ENCODE results near the gene SLC22A6.

SLC22A6 gene

GRCh38 chr11:63017306-63017974 is 32.7 kb upstream of the SLC22A6 start:
- TF ChIP-seq, protein P1, sequence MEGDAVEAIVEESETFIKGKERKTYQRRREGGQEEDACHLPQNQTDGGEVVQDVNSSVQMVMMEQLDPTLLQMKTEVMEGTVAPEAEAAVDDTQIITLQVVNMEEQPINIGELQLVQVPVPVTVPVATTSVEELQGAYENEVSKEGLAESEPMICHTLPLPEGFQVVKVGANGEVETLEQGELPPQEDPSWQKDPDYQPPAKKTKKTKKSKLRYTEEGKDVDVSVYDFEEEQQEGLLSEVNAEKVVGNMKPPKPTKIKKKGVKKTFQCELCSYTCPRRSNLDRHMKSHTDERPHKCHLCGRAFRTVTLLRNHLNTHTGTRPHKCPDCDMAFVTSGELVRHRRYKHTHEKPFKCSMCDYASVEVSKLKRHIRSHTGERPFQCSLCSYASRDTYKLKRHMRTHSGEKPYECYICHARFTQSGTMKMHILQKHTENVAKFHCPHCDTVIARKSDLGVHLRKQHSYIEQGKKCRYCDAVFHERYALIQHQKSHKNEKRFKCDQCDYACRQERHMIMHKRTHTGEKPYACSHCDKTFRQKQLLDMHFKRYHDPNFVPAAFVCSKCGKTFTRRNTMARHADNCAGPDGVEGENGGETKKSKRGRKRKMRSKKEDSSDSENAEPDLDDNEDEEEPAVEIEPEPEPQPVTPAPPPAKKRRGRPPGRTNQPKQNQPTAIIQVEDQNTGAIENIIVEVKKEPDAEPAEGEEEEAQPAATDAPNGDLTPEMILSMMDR (IDR thresholded peaks at IDR 0.05) = no peak

DNA sequence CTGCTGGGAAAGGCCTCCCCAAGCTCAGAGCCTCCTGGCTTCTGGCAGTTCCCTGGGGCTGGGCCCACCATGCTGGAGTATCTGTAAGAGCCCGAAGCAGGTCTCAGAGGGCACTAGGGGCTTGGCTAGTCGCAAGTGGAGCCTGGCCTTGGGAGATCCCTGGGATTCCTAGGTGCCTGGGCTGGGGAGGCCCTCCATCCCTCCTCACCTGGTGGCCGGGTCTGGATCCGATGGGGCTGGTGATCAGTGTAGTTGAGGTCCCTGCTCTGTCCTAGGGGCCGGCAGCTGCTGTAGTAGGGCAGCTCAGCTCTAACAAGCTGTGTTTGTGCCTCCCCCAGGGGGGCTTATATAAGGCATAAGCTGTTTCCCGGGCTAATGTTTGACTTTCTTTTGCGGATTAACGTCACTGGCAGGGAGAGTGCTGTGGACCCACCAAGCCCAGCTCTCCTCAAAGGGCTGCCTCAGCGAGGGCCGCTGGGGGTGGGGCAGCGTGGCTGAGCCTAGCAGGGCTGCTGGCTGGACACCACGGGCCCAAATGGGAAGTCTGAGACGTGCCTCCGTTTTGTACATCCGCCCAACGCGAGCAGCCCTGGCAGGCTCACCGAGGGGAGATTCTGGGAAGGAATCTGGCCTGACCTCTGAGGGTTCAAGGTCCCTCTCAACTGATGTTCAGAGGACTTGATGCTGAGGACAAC is 30.9 kb upstream of the SLC22A6 start, which contains the start of gene SLC22A8:
Gene SLC22A8 (minus strand): TSS at position 321 of the 695 bp plus-strand sequence. CDS start 883 bp downstream, outside the sequence.
- TF ChIP-seq, protein P1 (IDR thresholded peaks at IDR 0.05) = no peak

- TF ChIP-seq, protein P1 (IDR thresholded peaks at IDR 0.05) = no peak
Observed at GRCh38 chr11:63014408-63015055, 29.8 kb upstream of the SLC22A6 start.

- TF ChIP-seq, protein P1 (IDR thresholded peaks at IDR 0.05) = no peak
Observed at GRCh38 chr11:63012839-63013238, 28.1 kb upstream of the SLC22A6 start.

DNA sequence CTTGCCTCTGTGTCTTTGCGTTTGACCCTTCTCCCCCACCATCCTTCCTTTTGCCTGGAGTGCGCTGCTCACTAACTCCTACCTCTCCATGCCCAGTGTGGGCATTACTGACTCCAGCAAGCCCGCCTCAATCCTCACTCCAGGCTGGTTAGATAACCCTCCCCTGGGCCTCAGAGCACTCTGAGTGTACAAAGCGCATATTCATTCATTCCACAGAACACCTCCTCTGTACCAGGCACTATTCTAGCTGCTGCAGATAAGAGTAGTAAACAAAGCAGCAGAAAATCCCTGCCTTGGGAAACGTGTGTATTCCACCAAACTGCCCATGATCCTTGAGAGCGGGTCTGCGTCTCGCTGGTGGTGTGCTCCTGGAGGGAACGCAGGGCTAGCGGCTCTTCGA is 27.7 kb upstream of the SLC22A6 start:
- TF ChIP-seq, protein P1 (IDR thresholded peaks at IDR 0.05) = no peak

GRCh38 chr11:63010934-63011439 is 26.2 kb upstream of the SLC22A6 start:
- TF ChIP-seq, protein P1 (IDR thresholded peaks at IDR 0.05) = no peak

DNA sequence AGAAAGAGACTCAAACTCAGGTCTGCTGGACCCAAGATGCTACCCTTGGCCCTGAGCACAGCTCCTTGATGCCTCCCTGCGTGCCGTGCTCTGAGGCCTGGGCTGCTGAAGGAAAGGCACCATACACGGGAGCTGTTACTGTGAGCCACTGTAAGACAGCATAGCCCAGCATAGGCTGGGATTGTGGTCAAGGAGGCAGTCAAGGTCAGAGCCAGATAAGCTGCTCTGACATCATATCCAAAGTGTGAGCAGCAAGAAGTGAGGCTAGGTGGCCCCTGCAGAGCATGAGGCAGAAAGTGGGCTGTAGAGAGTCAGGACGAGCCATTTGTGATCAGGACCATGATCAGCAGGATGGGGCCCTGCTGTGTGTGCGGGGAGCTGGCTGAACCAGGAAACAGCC is 23.2 kb upstream of the SLC22A6 start:
- TF ChIP-seq, protein P1 (IDR thresholded peaks at IDR 0.05) = no peak
